Stimulated activated naive CD4-positive, alpha-beta T cell (primary cell): ENCODE results near the gene KREMEN2.
"Not testable (repeated sequence)": the region's sequence is repeated elsewhere in the genome, so short reads cannot be mapped to it uniquely, and the experiment has no call there.

Experiments used
- DNase-seq, 6 experiments: peaks; one replicate each; lab custom pipeline; 2025; lab: John Stamatoyannopoulos, UW

The KREMEN2 gene, protein sequence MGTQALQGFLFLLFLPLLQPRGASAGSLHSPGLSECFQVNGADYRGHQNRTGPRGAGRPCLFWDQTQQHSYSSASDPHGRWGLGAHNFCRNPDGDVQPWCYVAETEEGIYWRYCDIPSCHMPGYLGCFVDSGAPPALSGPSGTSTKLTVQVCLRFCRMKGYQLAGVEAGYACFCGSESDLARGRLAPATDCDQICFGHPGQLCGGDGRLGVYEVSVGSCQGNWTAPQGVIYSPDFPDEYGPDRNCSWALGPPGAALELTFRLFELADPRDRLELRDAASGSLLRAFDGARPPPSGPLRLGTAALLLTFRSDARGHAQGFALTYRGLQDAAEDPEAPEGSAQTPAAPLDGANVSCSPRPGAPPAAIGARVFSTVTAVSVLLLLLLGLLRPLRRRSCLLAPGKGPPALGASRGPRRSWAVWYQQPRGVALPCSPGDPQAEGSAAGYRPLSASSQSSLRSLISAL

DNA sequence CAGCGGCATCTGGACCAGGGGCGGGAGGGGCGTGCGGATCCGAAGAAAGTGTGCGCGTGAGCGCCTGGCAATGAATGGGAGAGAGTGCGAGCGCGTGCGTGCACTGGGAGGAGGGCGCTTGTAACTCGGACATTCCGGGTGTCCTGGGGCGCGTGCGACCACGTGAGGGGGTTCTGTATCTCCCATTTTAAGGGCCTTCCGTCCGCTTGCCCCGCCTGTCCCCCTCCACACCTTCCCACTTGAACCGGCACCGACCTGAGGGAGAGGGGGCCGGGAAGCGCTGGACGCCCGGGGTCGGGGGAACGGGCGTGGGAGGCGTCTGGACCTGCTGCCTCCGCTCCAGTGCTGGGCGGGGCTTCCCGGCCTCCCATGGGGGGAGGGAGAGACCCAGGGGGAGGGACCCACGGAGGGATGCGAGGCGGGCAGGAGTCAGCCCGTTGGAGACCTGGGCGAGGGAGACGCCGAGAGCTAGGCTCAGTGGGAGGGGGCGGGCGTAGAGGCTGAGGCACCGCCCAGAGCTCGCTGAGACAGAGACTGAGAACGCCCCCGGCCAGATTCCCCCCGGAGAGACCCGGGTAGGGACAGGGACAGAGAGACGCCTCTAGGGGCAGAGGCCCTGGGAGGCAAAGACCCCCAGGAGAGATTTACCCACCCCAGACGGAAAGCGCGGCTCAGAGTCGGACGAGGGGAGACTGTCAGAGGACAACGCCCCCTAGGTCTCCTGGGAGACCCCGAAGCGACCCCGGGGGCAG, at the start of gene KREMEN2:
Gene KREMEN2 (plus strand): TSS at position 553 of the 752 bp plus-strand sequence. CDS start 246 bp downstream, outside the sequence.
- peak in 4 of 6 experiments; percentile 19 to 49 (median 43) for DNase-seq

- DNase-seq, result no peak
Observed at GRCh38 chr16:2915196-2915929, 48.7 kb upstream of the KREMEN2 start.

DNA sequence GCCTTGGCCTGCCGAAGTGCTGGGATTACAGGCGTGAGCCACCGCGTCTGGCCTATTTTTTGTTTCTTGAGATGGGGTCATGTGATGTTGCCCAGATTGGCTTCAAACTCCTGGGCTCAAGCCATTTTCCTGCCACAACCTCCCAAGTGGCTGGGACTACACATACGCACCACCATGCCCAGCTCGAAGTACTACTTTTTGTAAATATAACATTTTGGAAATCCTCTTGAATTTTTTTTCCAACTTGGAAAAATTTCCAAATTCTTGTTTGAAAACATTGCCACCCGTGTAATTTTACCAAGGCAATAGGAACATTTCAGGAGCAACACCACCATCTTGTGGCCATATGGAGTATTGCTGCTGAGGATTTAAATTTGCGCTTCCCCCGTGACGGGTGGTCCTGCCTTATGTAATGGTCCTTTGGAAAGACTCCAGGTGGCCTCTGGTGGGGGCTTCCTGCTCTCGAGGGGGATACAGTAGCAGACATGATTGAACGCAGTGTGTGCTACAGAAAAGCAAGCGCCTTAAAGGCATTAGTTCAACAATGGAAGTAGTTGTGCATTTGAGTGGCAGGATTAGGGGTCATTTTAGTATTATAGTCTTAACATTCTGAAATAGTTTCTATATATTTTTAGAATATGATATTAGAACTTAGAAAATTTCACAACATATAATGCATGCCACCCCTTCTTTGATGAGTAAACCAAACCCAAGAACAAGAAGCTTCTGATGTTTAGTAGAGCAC, 44.4 kb upstream of the KREMEN2 start:
- DNase-seq, result peak; percentile 26 to 71 (median 51)

DNA sequence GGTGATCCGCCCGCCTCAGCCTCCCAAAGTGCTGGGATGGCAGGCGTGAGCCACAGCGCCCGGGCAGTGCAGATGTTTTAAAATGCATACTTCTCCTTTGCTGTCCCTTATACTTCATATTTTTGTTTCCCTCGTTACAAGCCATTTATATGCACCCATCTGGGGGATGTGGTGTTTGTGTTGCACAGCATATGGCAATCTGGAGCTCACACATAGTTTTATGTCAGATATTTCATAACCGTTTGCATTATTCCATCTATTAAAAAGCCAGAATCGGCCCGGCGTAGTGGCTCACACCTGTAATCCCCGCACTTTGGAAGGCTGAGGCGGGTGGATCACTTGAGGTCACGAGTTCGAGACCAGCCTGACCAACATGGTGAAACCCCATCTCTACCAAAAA, 40.6 kb upstream of the KREMEN2 start:
- DNase-seq, result no peak

- DNase-seq, result no peak
Observed at GRCh38 chr16:2924901-2925755, 38.9 kb upstream of the KREMEN2 start.

- DNase-seq, result no peak
Observed at GRCh38 chr16:2925951-2926649, 38.0 kb upstream of the KREMEN2 start.

- DNase-seq, result no peak
Observed at GRCh38 chr16:2926650-2926999, 37.5 kb upstream of the KREMEN2 start.

DNA sequence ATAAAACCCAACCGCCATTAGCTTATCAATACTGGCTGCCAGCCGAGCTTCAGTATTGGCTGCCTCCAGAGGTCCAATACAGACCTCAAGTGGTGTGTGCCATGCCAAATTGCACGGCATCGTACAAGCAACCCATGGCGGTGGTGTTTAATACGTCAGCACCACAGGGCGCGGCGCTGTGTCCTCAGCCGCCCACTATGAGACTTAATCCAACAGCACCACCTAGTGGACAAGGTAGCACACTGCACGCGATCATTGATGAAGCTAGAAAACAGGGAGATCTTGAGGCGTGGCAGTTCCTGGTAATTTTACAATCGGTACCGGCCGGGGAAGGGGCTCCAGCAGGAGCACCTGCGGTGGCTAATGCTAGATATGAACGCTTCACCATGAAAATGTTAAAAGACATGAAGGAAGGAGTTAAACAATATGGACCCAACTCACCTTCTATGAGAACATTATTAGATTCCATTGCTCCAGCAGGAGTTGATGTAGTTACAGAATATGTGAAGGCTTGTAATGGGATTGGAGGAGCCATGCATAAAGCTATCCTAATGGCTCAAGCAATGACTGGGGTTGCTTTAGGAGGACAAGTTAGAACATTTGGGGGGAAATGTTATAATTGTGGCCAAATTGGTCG, 36.9 kb upstream of the KREMEN2 start:
- peak; percentile 69 to 90 (median 82) for DNase-seq

GRCh38 chr16:2928151-2928550, 35.9 kb upstream of the KREMEN2 start:
- not testable (repeated sequence) for DNase-seq

- DNase-seq, result no peak
Observed at GRCh38 chr16:2928796-2929195, 35.3 kb upstream of the KREMEN2 start.

DNA sequence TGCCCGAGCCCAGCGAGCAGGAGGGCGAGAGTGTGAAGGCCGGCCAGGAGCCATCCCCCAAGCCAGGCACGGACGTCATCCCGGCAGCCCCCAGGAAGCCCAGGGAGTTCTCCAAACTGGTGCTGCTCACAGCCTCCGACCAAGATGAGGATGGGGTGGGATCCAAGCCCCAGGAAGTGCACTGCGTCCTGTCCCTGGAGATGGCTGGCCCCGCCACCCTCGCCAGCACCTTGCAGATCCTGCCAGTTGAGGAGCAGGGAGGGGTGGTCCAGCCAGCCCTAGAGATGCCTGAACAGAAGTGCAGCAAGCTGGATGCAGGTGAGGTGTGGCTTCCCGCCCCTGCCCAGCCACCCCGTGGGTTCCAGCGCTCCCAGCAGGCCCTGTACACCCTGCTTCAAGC, 34.4 kb upstream of the KREMEN2 start:
- no peak for DNase-seq

GRCh38 chr16:2930236-2930635, 33.8 kb upstream of the KREMEN2 start:
- DNase-seq, result no peak

DNA sequence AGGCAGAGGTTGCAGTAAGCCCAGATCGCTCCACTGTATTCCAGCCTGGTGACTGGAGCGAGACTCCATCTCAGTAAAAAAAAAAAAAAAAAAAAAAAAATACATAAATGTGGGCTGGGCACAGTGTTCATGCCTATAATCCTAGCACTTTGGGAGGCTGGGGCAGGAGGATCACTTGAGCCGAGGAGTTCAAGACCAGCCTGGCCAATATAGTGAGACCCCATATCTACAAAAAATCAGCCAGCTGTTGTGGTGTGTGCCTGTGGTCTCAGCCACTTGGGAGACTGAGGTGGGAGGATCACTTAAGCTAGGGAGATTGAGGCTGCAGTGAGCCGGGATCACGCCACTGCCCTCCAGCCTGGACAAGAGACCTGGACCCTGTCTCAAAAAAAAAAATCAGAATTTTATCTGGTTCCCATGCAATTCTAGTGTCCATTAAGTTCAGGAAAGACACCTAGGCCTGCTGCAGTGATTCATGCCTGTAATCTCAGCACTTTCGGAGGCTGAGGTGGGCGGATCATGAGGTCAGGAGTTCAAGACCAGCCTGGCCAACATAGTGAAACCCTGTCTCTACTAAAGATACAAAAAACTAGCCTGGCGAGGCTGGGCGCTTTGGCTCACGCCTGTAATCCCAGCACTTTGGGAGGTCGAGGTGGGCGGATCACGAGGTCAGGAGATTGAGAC, 32.7 kb upstream of the KREMEN2 start:
- DNase-seq, result not testable (repeated sequence)

GRCh38 chr16:2933136-2933535, 30.9 kb upstream of the KREMEN2 start:
- DNase-seq, result no peak

- no peak for DNase-seq
Observed at GRCh38 chr16:2933701-2934100, 30.4 kb upstream of the KREMEN2 start.

GRCh38 chr16:2934450-2934849, 29.6 kb upstream of the KREMEN2 start:
- no peak for DNase-seq

GRCh38 chr16:2936436-2937011, 27.6 kb upstream of the KREMEN2 start:
- no peak for DNase-seq

GRCh38 chr16:2937170-2937569, 26.9 kb upstream of the KREMEN2 start:
- DNase-seq, result no peak

DNA sequence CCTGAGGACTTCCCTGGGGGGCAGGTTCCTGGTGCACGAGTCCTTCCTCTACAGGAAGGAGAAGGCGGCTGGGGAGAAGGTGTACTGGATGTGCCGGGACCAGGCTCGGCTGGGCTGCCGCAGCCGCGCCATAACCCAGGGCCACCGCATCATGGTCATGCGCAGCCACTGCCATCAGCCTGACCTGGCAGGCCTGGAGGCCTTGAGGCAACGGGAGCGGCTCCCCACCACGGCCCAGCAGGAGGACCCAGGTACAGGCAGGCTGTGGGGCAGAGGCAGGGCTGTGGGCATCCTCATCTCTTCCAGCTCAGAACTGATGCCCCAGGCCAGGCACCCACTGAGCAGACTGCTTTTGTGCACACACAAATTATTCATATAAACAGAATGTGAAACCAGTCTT, 25.9 kb upstream of the KREMEN2 start:
- no peak for DNase-seq
